ENCODE measurements around the gene OBP2A.

Gene OBP2A

GRCh38 chr9:135582966-135583687, 37.2 kb downstream of the OBP2A start:
- H3K36me3 ChIP-seq (replicated peaks; ENCODE audit: low read depth, low read length): no peaks in the 10 kb centered on the region
- H3K4me2 ChIP-seq (ENCODE audit: low read length): no peak overlapping the region

GRCh38 chr9:135583688-135584011, 37.7 kb downstream of the OBP2A start:
- Histone ChIP-seq H2AFZ (ENCODE audit: low read depth, low read length) (no peak overlapping the region), H3K27ac (ENCODE audit: low read length) (no peak overlapping the region), H4K20me1 (ENCODE audit: insufficient read depth, low read length) (no peaks in the 10 kb centered on the region), H3K9ac (ENCODE audit: low read length) (no peak overlapping the region), H3K4me1 (ENCODE audit: low read length) (no peaks in the 10 kb centered on the region), H3K79me2 (ENCODE audit: low read length) (no peaks in the 10 kb centered on the region), H3K36me3 (replicated peaks; ENCODE audit: low read depth, low read length) (no peaks in the 10 kb centered on the region), H3K9me3 (ENCODE audit: insufficient read depth, low read length) (no peaks in the 10 kb centered on the region), H3K4me3 (ENCODE audit: low read length) (no peak overlapping the region), H3K27me3 (ENCODE audit: low read depth, low read length) (no peaks in the 10 kb centered on the region), H3K4me2 (ENCODE audit: low read length) (no peak overlapping the region)
- TF ChIP-seq, protein P1, sequence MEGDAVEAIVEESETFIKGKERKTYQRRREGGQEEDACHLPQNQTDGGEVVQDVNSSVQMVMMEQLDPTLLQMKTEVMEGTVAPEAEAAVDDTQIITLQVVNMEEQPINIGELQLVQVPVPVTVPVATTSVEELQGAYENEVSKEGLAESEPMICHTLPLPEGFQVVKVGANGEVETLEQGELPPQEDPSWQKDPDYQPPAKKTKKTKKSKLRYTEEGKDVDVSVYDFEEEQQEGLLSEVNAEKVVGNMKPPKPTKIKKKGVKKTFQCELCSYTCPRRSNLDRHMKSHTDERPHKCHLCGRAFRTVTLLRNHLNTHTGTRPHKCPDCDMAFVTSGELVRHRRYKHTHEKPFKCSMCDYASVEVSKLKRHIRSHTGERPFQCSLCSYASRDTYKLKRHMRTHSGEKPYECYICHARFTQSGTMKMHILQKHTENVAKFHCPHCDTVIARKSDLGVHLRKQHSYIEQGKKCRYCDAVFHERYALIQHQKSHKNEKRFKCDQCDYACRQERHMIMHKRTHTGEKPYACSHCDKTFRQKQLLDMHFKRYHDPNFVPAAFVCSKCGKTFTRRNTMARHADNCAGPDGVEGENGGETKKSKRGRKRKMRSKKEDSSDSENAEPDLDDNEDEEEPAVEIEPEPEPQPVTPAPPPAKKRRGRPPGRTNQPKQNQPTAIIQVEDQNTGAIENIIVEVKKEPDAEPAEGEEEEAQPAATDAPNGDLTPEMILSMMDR (IDR thresholded peaks at IDR 0.05; ENCODE audit: low read depth, low read length): no peak
- TF ChIP-seq EZH2phosphoT487 (IDR thresholded peaks at IDR 0.05; ENCODE audit: low read depth): no peak

More at GRCh38 chr9:135582966-135583687, 37.2 kb downstream of the OBP2A start:
- Histone ChIP-seq H4K20me1 (ENCODE audit: insufficient read depth, low read length) (no peaks in the 10 kb centered on the region), H3K4me1 (ENCODE audit: low read length) (no peaks in the 10 kb centered on the region), H3K9me3 (ENCODE audit: insufficient read depth, low read length) (no peaks in the 10 kb centered on the region), H3K79me2 (ENCODE audit: low read length) (no peaks in the 10 kb centered on the region), H3K4me3 (ENCODE audit: low read length) (no peak overlapping the region), H3K27ac (ENCODE audit: low read length) (no peak overlapping the region), H2AFZ (ENCODE audit: low read depth, low read length) (no peak overlapping the region), H3K27me3 (ENCODE audit: low read depth, low read length) (no peaks in the 10 kb centered on the region), H3K9ac (ENCODE audit: low read length) (no peak overlapping the region)
- TF ChIP-seq, protein P1 (IDR thresholded peaks at IDR 0.05; ENCODE audit: low read depth, low read length): no peak
- no peak for TF ChIP-seq EZH2phosphoT487 (IDR thresholded peaks at IDR 0.05; ENCODE audit: low read depth)

- Histone ChIP-seq H3K4me1 (ENCODE audit: low read length) (no peaks in the 10 kb centered on the region), H3K27ac (ENCODE audit: low read length) (no peak overlapping the region), H4K20me1 (ENCODE audit: insufficient read depth, low read length) (no peaks in the 10 kb centered on the region), H3K36me3 (replicated peaks; ENCODE audit: low read depth, low read length) (no peaks in the 10 kb centered on the region), H3K79me2 (ENCODE audit: low read length) (no peaks in the 10 kb centered on the region), H3K4me2 (ENCODE audit: low read length) (no peak overlapping the region), H3K27me3 (ENCODE audit: low read depth, low read length) (no peaks in the 10 kb centered on the region), H3K4me3 (ENCODE audit: low read length) (no peak overlapping the region), H3K9me3 (ENCODE audit: insufficient read depth, low read length) (no peaks in the 10 kb centered on the region), H2AFZ (ENCODE audit: low read depth, low read length) (no peak overlapping the region), H3K9ac (ENCODE audit: low read length) (no peak overlapping the region)
- no peak for TF ChIP-seq EZH2phosphoT487 (IDR thresholded peaks at IDR 0.05; ENCODE audit: low read depth)
- TF ChIP-seq, protein P1 (IDR thresholded peaks at IDR 0.05; ENCODE audit: low read depth, low read length): no peak
Measured at GRCh38 chr9:135584371-135584770, 38.4 kb downstream of the OBP2A start.

DNA sequence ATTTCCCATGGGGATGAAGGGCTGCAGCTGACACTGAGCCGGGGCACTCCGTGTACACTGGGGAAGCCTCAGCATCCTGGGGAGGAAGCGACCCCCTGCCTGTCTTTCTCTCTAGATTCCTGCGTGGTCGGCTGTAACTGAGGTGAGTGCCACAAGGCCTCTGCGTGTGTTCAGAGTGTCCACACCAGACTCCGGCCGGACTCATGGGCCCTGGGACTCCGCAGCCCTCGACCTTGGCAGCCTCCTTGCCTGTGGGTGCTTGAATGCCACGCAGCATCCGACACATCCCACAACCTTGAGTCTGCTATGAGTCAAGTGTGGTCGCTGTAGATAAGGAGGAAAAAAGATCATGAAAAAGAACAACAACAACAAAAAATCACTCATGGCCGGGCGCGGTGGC, 39.0 kb downstream of the OBP2A start:
- H3K79me2 ChIP-seq (ENCODE audit: low read length): no peaks in the 10 kb centered on the region
- no peaks in the 10 kb centered on the region for H4K20me1 ChIP-seq (ENCODE audit: insufficient read depth, low read length)
- H3K27ac ChIP-seq (ENCODE audit: low read length): no peak overlapping the region
- no peak overlapping the region for H2AFZ ChIP-seq (ENCODE audit: low read depth, low read length)
- H3K4me1 ChIP-seq (ENCODE audit: low read length): no peaks in the 10 kb centered on the region
- H3K4me2 ChIP-seq (ENCODE audit: low read length): no peak overlapping the region
- no peak overlapping the region for H3K4me3 ChIP-seq (ENCODE audit: low read length)
- H3K9me3 ChIP-seq (ENCODE audit: insufficient read depth, low read length): no peaks in the 10 kb centered on the region
- no peaks in the 10 kb centered on the region for H3K36me3 ChIP-seq (replicated peaks; ENCODE audit: low read depth, low read length)
- TF ChIP-seq EZH2phosphoT487 (IDR thresholded peaks at IDR 0.05; ENCODE audit: low read depth): no peak
- TF ChIP-seq, protein P1 (IDR thresholded peaks at IDR 0.05; ENCODE audit: low read depth, low read length): no peak
- H3K27me3 ChIP-seq (ENCODE audit: low read depth, low read length): no peaks in the 10 kb centered on the region
- H3K9ac ChIP-seq (ENCODE audit: low read length): no peak overlapping the region

Measured in OCI-LY3 (cell line).